ENCODE results near the gene SMC4.

SMC4 gene

DNA sequence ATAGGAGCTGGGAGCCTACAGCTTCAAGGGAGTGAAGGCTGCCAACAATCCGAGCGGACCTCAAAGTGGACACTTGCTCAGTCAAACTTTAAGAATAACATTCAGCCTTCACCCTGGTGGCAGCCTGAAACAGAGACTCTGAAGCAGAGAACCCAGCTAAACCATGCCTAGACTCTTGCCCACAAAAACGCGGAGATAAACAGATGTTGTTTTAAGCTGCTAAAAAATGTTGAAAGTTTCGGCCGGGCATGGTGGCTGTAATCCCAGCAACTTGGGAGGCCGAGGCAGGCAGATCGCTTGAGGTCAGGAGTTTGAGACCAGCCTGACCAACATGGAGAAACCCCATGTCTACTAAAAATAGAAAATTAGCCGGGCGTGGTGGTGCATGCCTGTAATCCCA, 79.9 kb downstream of the SMC4 start:
- DNase-seq = no peak

DNA sequence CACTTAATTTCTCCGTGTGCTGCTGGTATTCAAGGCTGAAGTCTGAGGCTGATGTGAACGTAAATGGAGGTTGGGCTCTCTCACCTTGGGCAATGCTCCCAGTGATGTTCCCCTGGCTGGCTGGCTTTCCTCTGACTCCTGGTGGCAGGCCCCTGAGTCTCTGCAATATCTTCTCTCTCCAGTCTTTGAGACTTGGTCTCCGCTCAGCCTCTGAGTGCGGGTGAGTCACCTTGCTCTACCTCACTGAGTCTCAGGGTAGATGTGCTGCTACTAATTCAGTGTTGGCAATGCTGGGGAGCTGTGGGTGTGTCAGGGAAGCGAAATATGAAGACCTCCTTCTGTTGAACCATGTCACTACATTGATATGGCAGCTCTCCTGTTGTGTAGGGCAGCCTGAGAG, 81.5 kb downstream of the SMC4 start:
- no peak for DNase-seq

DNA sequence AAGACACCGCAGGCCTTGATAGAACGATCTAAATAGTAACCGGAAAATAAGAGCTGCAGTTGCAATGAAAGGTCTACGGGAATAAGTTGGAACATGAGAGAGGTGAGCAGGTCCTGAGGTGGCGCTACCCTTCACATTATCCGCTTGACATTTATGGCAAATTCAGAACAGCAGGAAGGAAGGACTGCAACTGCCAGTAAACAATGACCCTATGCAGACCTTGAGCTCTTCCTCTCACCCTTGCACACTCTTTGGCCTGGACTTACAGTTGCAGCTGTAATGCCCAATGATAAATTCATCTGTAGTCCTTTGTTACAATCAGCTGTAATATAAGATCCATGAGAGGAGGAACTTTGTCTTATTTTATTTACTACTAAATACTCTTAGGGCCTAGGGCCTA, 82.4 kb downstream of the SMC4 start:
- no peak for DNase-seq

DNA sequence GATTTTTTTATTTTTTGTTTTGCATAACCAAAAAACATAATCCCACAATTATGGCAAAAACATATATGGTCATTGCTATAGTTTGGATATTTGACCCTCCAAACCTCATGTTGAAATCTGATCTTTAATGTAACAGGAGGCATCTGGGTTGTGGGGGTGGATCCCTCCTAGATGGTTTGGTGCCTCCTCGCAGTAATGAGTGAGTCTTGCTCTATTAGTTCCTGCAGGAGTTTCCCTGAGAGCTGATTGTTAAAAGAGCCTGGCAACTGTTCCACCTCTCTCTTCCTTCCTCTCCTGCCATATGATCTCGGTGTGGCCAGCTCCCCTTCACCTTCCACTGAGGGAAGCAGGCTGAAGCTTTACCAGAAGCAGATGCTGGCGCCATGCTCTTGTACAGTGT, 83.3 kb downstream of the SMC4 start:
- DNase-seq = no peak

Measured in DMS79 treated with DMSO at 0.1 percent for 48 hours (cell line).